Measurements from ENCODE around the gene ADORA2B.
A peak's percentile ranks its signal among the peaks of the same experiment; 100 is the strongest.

ADORA2B gene

GRCh38 chr17:15999141-15999973, 54.4 kb downstream of the ADORA2B start, which contains the start of the genes TTC19 and ZSWIM7:
Gene TTC19, plus strand, starts transcription at chr17:15999824. Its CDS starts 25 bp downstream, at chr17:15999849.
Gene ZSWIM7, minus strand, starts transcription at chr17:15999704. Its CDS starts 110 bp downstream, at chr17:15999594.
- peak; percentile 91 for DNase-seq

GRCh38 chr17:15999974-16000827, 55.3 kb downstream of the ADORA2B start:
- no peak for DNase-seq

- DNase-seq = no peak
These were observed 56.4 kb downstream of the ADORA2B start for GRCh38 chr17:16001226-16001897.

- no peak for DNase-seq
These were observed 57.9 kb downstream of the ADORA2B start for GRCh38 chr17:16002708-16003260.

- DNase-seq = no peak
These were observed 58.9 kb downstream of the ADORA2B start for GRCh38 chr17:16003841-16004240.

- no peak for DNase-seq
These were observed 60.7 kb downstream of the ADORA2B start for GRCh38 chr17:16005636-16006035.

- DNase-seq = no peak
These were observed 62.5 kb downstream of the ADORA2B start for GRCh38 chr17:16007439-16007838.

GRCh38 chr17:16013943-16014407, 69.0 kb downstream of the ADORA2B start:
- no peak for DNase-seq

- DNase-seq = no peak
These were observed 74.4 kb downstream of the ADORA2B start for GRCh38 chr17:16019347-16019746.

GRCh38 chr17:16023881-16024280, 79.0 kb downstream of the ADORA2B start:
- DNase-seq = no peak

- DNase-seq = no peak
These were observed 80.3 kb downstream of the ADORA2B start for GRCh38 chr17:16025202-16025601.

All from CD4-positive, alpha-beta T cell treated with Interferon gamma for 1 hour (primary cell).